A549 (cell line): ENCODE data around the gene KANSL3.

Source experiments
- BHLHE40 ChIP-seq: IDR thresholded peaks from 2 replicates; pipeline ENCODE4 v1.6.1; 2012; ENCODE audit warnings: low read depth, low read length, inconsistent platforms
- CHD2 ChIP-seq: fragments of 150-350 bp; IDR thresholded peaks from 2 replicates; pipeline ENCODE4 v1.6.1; 2014; ENCODE audit warnings: low read length; ENCODE audit not compliant: partially characterized antibody
- EP300 ChIP-seq, 2 experiments: fragments of >200 bp; sonication (Bioruptor Twin); formaldehyde crosslinking; IDR thresholded peaks; 2 replicates in 1 of 2; 3 replicates in 1 of 2; pipeline ENCODE4 v1.6.1; 2016 to 2017
- KDM1A ChIP-seq: fragments of 200-600 bp; sonication (generic); IDR thresholded peaks from 2 replicates; pipeline ENCODE4 v1.6.1; 2016; ENCODE audit warnings: low read depth, mild to moderate bottlenecking
- MYC ChIP-seq: IDR thresholded peaks from 2 replicates; pipeline ENCODE4 v1.6.1; 2012; ENCODE audit warnings: mild to moderate bottlenecking, inconsistent platforms, low read length, improper control_type of control experiment, borderline replicate concordance
- PHF8 ChIP-seq: fragments of 200-600 bp; sonication (generic); IDR thresholded peaks from 2 replicates; pipeline ENCODE4 v1.6.1; 2016; ENCODE audit warnings: low read depth, mild to moderate bottlenecking, antibody characterized with exemption, moderate library complexity, borderline replicate concordance
- POLR2A ChIP-seq: IDR thresholded peaks from 2 replicates; pipeline ENCODE4 v1.6.1; 2012; ENCODE audit warnings: mild to moderate bottlenecking, low read length
- RAD21 ChIP-seq, 2 experiments: fragments of >200 bp in 1 of 2; sonication (Bioruptor Twin) in 1 of 2; formaldehyde crosslinking in 1 of 2; IDR thresholded peaks in 1 of 2; conservative IDR thresholded peaks in 1 of 2; 2 replicates in 1 of 2; 3 replicates in 1 of 2; pipeline ENCODE4 v1.6.1; 2012 to 2018; ENCODE audit warnings: inconsistent platforms in 1 of 2
- RCOR1 ChIP-seq: fragments of 150-350 bp; IDR thresholded peaks from 2 replicates; pipeline ENCODE4 v1.6.1; 2014; ENCODE audit warnings: antibody characterized with exemption, low read length, low read depth
- SREBF2 ChIP-seq: fragments of 450-650 bp; IDR thresholded peaks from 2 replicates; pipeline ENCODE4 v1.6.1; 2014; ENCODE audit warnings: mild to moderate bottlenecking, moderate library complexity
- TF ChIP-seq, protein P1 (sequence below): fragments of >200 bp; sonication (Bioruptor Twin); formaldehyde crosslinking; IDR thresholded peaks from 3 replicates; pipeline ENCODE4 v1.5.1; 2016
- TF ChIP-seq, protein P2 (sequence below): fragments of 150-350 bp; IDR thresholded peaks from 2 replicates; pipeline ENCODE4 v1.6.1; 2014; ENCODE audit warnings: low read depth, mild to moderate bottlenecking, low read length
- TF ChIP-seq, protein P3 (sequence below): IDR thresholded peaks from 2 replicates; pipeline ENCODE4 v1.6.1; 2012; ENCODE audit warnings: low read depth, borderline replicate concordance

DNA sequence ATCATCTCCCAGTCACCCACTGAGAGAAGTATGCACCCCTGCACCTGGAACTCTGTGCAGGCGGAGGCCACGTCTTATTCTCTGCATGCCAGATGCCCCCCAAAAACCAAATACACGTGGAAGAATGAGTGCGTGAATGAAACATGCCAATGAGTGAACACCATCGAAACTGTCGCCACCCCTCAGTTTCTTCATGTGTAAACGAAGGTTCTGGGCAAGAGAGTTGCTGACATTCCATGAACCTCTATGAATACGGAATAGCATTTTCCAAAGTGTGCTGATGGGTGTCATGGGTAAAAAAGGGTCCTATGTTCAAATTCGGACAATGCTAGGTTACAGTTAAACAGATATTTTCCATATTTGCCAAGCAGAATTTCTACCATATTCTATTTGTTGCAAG, 24.2 kb upstream of the KANSL3 start:
- TF ChIP-seq CHD2 (no peak), PHF8 (no peak), MYC (no peak), EP300 (IDR thresholded peaks at IDR 0.05) (no peak), RAD21 (conservative IDR thresholded peaks at IDR 0.05 in 1 of 2, IDR thresholded peaks at IDR 0.05 in 1 of 2) (no peak), BHLHE40 (no peak), POLR2A (no peak), SREBF2 (no peak), RCOR1 (no peak), KDM1A (no peak)
- TF ChIP-seq, protein P1, sequence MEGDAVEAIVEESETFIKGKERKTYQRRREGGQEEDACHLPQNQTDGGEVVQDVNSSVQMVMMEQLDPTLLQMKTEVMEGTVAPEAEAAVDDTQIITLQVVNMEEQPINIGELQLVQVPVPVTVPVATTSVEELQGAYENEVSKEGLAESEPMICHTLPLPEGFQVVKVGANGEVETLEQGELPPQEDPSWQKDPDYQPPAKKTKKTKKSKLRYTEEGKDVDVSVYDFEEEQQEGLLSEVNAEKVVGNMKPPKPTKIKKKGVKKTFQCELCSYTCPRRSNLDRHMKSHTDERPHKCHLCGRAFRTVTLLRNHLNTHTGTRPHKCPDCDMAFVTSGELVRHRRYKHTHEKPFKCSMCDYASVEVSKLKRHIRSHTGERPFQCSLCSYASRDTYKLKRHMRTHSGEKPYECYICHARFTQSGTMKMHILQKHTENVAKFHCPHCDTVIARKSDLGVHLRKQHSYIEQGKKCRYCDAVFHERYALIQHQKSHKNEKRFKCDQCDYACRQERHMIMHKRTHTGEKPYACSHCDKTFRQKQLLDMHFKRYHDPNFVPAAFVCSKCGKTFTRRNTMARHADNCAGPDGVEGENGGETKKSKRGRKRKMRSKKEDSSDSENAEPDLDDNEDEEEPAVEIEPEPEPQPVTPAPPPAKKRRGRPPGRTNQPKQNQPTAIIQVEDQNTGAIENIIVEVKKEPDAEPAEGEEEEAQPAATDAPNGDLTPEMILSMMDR: no peak
- TF ChIP-seq, protein P2, sequence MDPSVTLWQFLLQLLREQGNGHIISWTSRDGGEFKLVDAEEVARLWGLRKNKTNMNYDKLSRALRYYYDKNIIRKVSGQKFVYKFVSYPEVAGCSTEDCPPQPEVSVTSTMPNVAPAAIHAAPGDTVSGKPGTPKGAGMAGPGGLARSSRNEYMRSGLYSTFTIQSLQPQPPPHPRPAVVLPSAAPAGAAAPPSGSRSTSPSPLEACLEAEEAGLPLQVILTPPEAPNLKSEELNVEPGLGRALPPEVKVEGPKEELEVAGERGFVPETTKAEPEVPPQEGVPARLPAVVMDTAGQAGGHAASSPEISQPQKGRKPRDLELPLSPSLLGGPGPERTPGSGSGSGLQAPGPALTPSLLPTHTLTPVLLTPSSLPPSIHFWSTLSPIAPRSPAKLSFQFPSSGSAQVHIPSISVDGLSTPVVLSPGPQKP: no peak
- TF ChIP-seq, protein P3, sequence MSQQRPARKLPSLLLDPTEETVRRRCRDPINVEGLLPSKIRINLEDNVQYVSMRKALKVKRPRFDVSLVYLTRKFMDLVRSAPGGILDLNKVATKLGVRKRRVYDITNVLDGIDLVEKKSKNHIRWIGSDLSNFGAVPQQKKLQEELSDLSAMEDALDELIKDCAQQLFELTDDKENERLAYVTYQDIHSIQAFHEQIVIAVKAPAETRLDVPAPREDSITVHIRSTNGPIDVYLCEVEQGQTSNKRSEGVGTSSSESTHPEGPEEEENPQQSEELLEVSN: no peak
